Neural progenitor cell (in vitro differentiated cells): ENCODE results near the gene AFF3. TPM values are rescaled to one million over a fixed set of nuclear protein-coding genes. Genes with fewer than 3 reads are reported as not detected.

ENCODE experiments used
- DNase-seq: peaks from one replicate; pipeline ENCODE4 v3.0.0-alpha.2; 2016; ENCODE audit warnings: low spot score
- H2AFZ ChIP-seq: fragments of 200-600 bp; sonication (generic); replicated peaks from 2 replicates; pipeline ENCODE4 v1.6.1; 2016; ENCODE audit warnings: antibody characterized with exemption
- H3F3A ChIP-seq: fragments of 200-600 bp; sonication (generic); 2 replicates; pipeline ENCODE4 v1.6.1; 2016; ENCODE audit warnings: antibody characterized with exemption, low read depth
- H3K27ac ChIP-seq: fragments of 200-600 bp; sonication (generic); 2 replicates; pipeline ENCODE4 v1.5.1; 2016; ENCODE audit warnings: mild to moderate bottlenecking
- H3K27me3 ChIP-seq: fragments of 200-600 bp; sonication (generic); 2 replicates; pipeline ENCODE4 v1.6.1; 2016; ENCODE audit warnings: mild to moderate bottlenecking, moderate library complexity
- H3K36me3 ChIP-seq: fragments of 200-600 bp; sonication (generic); 2 replicates; pipeline ENCODE4 v1.5.1; 2016
- H3K4me1 ChIP-seq: fragments of 200-600 bp; sonication (generic); 2 replicates; pipeline ENCODE4 v1.6.1; 2016; ENCODE audit warnings: mixed run types
- H3K4me2 ChIP-seq: fragments of 200-600 bp; sonication (generic); 2 replicates; pipeline ENCODE4 v1.6.1; 2016
- H3K4me3 ChIP-seq: fragments of 200-600 bp; sonication (generic); 2 replicates; pipeline ENCODE4 v1.5.1; 2016
- H3K79me2 ChIP-seq: fragments of 200-600 bp; sonication (generic); 2 replicates; pipeline ENCODE4 v1.6.1; 2016; ENCODE audit warnings: low read depth
- H3K9ac ChIP-seq: fragments of 200-600 bp; sonication (generic); 2 replicates; pipeline ENCODE4 v1.6.1; 2016
- H3K9me3 ChIP-seq: fragments of 200-600 bp; sonication (generic); 2 replicates; pipeline ENCODE4 v1.5.1; 2016; ENCODE audit warnings: low read depth
- H4K20me1 ChIP-seq: fragments of 200-600 bp; sonication (generic); 2 replicates; pipeline ENCODE4 v1.6.1; 2016; ENCODE audit warnings: low read depth
- H3K27ac Mint-ChIP-seq: 3 replicates; pipeline ENCODE4 v1.8.0; 2021; ENCODE audit warnings: mixed read lengths
- H3K27me3 Mint-ChIP-seq: 2 replicates; pipeline ENCODE4 v1.8.0; 2022; ENCODE audit warnings: low read depth, mild to moderate bottlenecking, inconsistent platforms, moderate library complexity, mixed read lengths; ENCODE audit not compliant: insufficient read depth
- H3K36me3 Mint-ChIP-seq: 3 replicates; pipeline ENCODE4 v1.8.0; 2021; ENCODE audit warnings: mixed read lengths
- H3K4me1 Mint-ChIP-seq: 3 replicates; pipeline ENCODE4 v1.8.0; 2021; ENCODE audit warnings: mixed read lengths
- H3K4me3 Mint-ChIP-seq: 3 replicates; pipeline ENCODE4 v1.8.0; 2021; ENCODE audit warnings: mild to moderate bottlenecking, moderate library complexity, mixed read lengths
- H3K9me3 Mint-ChIP-seq: 3 replicates; pipeline ENCODE4 v1.8.0; 2020; ENCODE audit warnings: mixed read lengths
- CTCF ChIP-seq: fragments of 200-600 bp; sonication (generic); IDR thresholded peaks from 2 replicates; pipeline ENCODE4 v1.5.1; 2017; ENCODE audit warnings: antibody characterized with exemption, mild to moderate bottlenecking
- EZH2 ChIP-seq: fragments of 200-600 bp; sonication (generic); IDR thresholded peaks from 2 replicates; pipeline ENCODE4 v1.6.1; 2017; ENCODE audit warnings: antibody characterized with exemption, mild to moderate bottlenecking, moderate library complexity
- EZH2phosphoT487 ChIP-seq: fragments of 200-600 bp; sonication (generic); IDR thresholded peaks from 2 replicates; pipeline ENCODE4 v1.6.1; 2017; ENCODE audit warnings: antibody characterized with exemption
- total RNA-seq: library from RNA; depleted of rRNA; stranded (reverse); fragments of >200 nt; gene quantifications from 2 replicates; pipeline ENCODE4 v1.2.3, GENCODE V29; 2015; ENCODE audit warnings: low replicate concordance

Gene AFF3
- total RNA-seq, 1 donor from 2014 or later: 0.26 TPM

DNA sequence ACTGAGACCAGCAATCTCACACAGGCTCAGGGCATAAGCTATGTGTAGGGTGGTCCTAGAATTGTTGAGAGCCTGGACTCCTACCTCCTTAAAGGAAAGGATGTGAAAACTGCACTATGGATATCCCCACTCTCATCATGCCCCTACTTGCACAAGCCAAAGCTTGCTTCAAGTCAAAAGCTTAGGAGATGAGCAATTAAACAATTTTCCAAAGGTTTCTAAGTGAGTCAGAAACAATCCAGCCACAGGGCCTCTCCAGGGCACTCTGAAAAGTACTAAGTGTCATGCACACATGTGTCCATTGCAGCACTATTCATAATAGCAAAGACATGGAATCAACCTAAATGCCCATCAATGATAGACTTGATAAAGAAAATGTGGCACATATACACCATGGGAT is 215.4 kb downstream of the AFF3 start:
- Histone ChIP-seq H3K4me3 (no peak overlapping the region), H2AFZ (no peak overlapping the region), H4K20me1 (no peaks in the 10 kb centered on the region), H3K79me2 (no peaks in the 10 kb centered on the region), H3K9ac (no peak overlapping the region), H3K9me3 (no peaks in the 10 kb centered on the region), H3K27me3 (no peaks in the 10 kb centered on the region), H3K4me1 (no peaks in the 10 kb centered on the region), H3F3A (no peaks in the 10 kb centered on the region), H3K4me2 (no peak overlapping the region), H3K36me3 (no peaks in the 10 kb centered on the region), H3K27ac (no peak overlapping the region)
- no peak for DNase-seq
- Mint-ChIP-seq H3K36me3 (no peaks in the 10 kb centered on the region), H3K4me3 (no peak overlapping the region), H3K27ac (no peak overlapping the region), H3K4me1 (no peaks in the 10 kb centered on the region), H3K27me3 (peaks cover 2% of the 10 kb centered on the region), H3K9me3 (peaks cover 5% of the 10 kb centered on the region)
- TF ChIP-seq CTCF (no peak), EZH2 (no peak), EZH2phosphoT487 (no peak)

DNA sequence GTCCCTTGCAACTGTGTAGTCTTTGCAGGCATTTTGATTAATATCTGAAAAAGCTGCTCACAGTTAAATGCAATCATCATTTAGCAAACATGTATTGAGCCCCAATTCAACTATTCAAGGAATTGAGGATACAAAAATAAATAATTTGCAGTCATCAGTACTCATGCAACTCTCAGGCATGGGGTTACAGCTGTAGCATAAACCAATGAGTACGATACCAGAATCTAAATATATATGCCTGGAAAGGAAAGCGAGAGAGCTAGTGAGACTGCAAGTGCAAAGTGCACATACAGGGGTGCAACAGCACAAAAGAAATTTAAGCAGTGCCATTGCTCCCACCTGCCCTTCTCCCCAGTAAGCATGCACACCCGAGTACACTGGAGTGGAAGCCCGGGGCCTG is 216.4 kb downstream of the AFF3 start:
- Histone ChIP-seq H3K4me1 (no peaks in the 10 kb centered on the region), H3F3A (no peaks in the 10 kb centered on the region), H3K4me2 (no peak overlapping the region), H4K20me1 (no peaks in the 10 kb centered on the region), H3K27me3 (no peaks in the 10 kb centered on the region), H3K4me3 (no peak overlapping the region), H3K79me2 (no peaks in the 10 kb centered on the region), H2AFZ (no peak overlapping the region), H3K9me3 (no peaks in the 10 kb centered on the region), H3K27ac (no peak overlapping the region), H3K9ac (no peak overlapping the region), H3K36me3 (no peaks in the 10 kb centered on the region)
- Mint-ChIP-seq H3K27ac (no peak overlapping the region), H3K4me1 (no peaks in the 10 kb centered on the region), H3K4me3 (no peak overlapping the region), H3K9me3 (peaks cover 10% of the 10 kb centered on the region), H3K36me3 (no peaks in the 10 kb centered on the region), H3K27me3 (peaks cover 2% of the 10 kb centered on the region)
- DNase-seq: no peak
- TF ChIP-seq CTCF (no peak), EZH2phosphoT487 (no peak), EZH2 (no peak)

GRCh38 chr2:99922664-99923063 is 219.7 kb downstream of the AFF3 start:
- Mint-ChIP-seq H3K36me3 (no peaks in the 10 kb centered on the region), H3K4me3 (no peak overlapping the region), H3K9me3 (peaks cover 12% of the 10 kb centered on the region), H3K27me3 (no peaks in the 10 kb centered on the region), H3K4me1 (no peaks in the 10 kb centered on the region), H3K27ac (no peak overlapping the region)
- H3K27me3 ChIP-seq: no peaks in the 10 kb centered on the region
- no peaks in the 10 kb centered on the region for H3K4me1 ChIP-seq
- no peak overlapping the region for H3K9ac ChIP-seq
- H4K20me1 ChIP-seq: no peaks in the 10 kb centered on the region
- no peak overlapping the region for H3K27ac ChIP-seq
- no peak overlapping the region for H2AFZ ChIP-seq
- H3K36me3 ChIP-seq: no peaks in the 10 kb centered on the region
- no peak for DNase-seq
- H3K79me2 ChIP-seq: no peaks in the 10 kb centered on the region
- no peak overlapping the region for H3K4me3 ChIP-seq
- TF ChIP-seq CTCF (no peak), EZH2 (no peak), EZH2phosphoT487 (no peak)
- no peaks in the 10 kb centered on the region for H3K9me3 ChIP-seq
- no peaks in the 10 kb centered on the region for H3F3A ChIP-seq
- no peak overlapping the region for H3K4me2 ChIP-seq
